Neural cell (in vitro differentiated cells): ENCODE data around the gene SREBF1. TPM values are rescaled to one million over a fixed set of nuclear protein-coding genes. Genes with fewer than 3 reads are reported as not detected.

Source experiments
- H2AFZ ChIP-seq: fragments of 200-600, 300-800 bp; sonication (generic), shearing (Covaris generic); 2 replicates; pipeline ENCODE4 v1.6.0; 2014; ENCODE audit warnings: low read depth, mild to moderate bottlenecking, antibody characterized with exemption, low read length, moderate library complexity
- H3F3A ChIP-seq: fragments of 200-600 bp; shearing (Covaris generic); 2 replicates; pipeline ENCODE4 v1.6.1; 2016; ENCODE audit warnings: mild to moderate bottlenecking, moderate library complexity, mixed read lengths, antibody characterized with exemption, low read length; ENCODE audit not compliant: insufficient read depth, poor library complexity, severe bottlenecking
- H3K27ac ChIP-seq: fragments of 200-600, 300-800 bp; sonication (generic), shearing (Covaris generic); 2 replicates; pipeline ENCODE4 v1.5.1; 2014; ENCODE audit warnings: mild to moderate bottlenecking, low read length, moderate library complexity
- H3K27me3 ChIP-seq: fragments of 300-800, 200-600 bp; sonication (generic), shearing (Covaris generic); 2 replicates; pipeline ENCODE4 v1.6.0; 2014; ENCODE audit warnings: mild to moderate bottlenecking, low read depth, low read length, moderate library complexity; ENCODE audit not compliant: insufficient read depth
- H3K36me3 ChIP-seq: fragments of 300-800, 200-600 bp; sonication (generic), shearing (Covaris generic); 2 replicates; pipeline ENCODE4 v1.5.1; 2014; ENCODE audit warnings: mild to moderate bottlenecking, antibody characterized with exemption, low read length, moderate library complexity; ENCODE audit not compliant: insufficient read depth
- H3K4me2 ChIP-seq: fragments of 300-800, 200-600 bp; sonication (generic), shearing (Covaris generic); 2 replicates; pipeline ENCODE4 v1.6.0; 2014; ENCODE audit warnings: mild to moderate bottlenecking, low read length
- H3K4me3 ChIP-seq: fragments of 300-800, 200-600 bp; sonication (generic), shearing (Covaris generic); 2 replicates; pipeline ENCODE4 v1.5.1; 2014; ENCODE audit warnings: mild to moderate bottlenecking, low read length, moderate library complexity
- H3K79me2 ChIP-seq: fragments of 200-600 bp; shearing (Covaris generic); replicated peaks from 2 replicates; pipeline ENCODE4 v1.6.0; 2014; ENCODE audit warnings: mild to moderate bottlenecking, low read length, moderate library complexity; ENCODE audit not compliant: insufficient read depth
- H3K9ac ChIP-seq: fragments of 300-800, 200-600 bp; sonication (generic), shearing (Covaris generic); 2 replicates; pipeline ENCODE4 v1.6.1; 2016; ENCODE audit warnings: mild to moderate bottlenecking, low read length, mixed read lengths
- H3K9me2 ChIP-seq: fragments of 200-600 bp; shearing (Covaris generic); 2 replicates; pipeline ENCODE4 v1.6.1; 2016; ENCODE audit warnings: mild to moderate bottlenecking, low read length, mixed read lengths; ENCODE audit not compliant: insufficient read depth
- H3K9me3 ChIP-seq: fragments of 200-600, 300-800 bp; sonication (generic), shearing (Covaris generic); 2 replicates; pipeline ENCODE4 v1.6.1; 2016; ENCODE audit warnings: mild to moderate bottlenecking, mixed run types, low read length, moderate library complexity, mixed read lengths
- H4K20me1 ChIP-seq: fragments of 200-600 bp; shearing (Covaris generic); 2 replicates; pipeline ENCODE4 v1.6.1; 2016; ENCODE audit warnings: mild to moderate bottlenecking, mixed run types; ENCODE audit not compliant: insufficient read depth
- CTCF ChIP-seq: fragments of 450-650 bp; IDR thresholded peaks from 2 replicates; pipeline ENCODE4 v1.5.1; 2014; ENCODE audit warnings: antibody characterized with exemption, mild to moderate bottlenecking, moderate library complexity; ENCODE audit not compliant: poor library complexity, severe bottlenecking
- EP300 ChIP-seq: fragments of 450-650 bp; conservative IDR thresholded peaks from 2 replicates; pipeline ENCODE4 v1.6.1; 2014; ENCODE audit warnings: antibody characterized with exemption, mild to moderate bottlenecking, moderate library complexity; ENCODE audit not compliant: poor library complexity, severe bottlenecking
- EZH2 ChIP-seq: fragments of 200-600, 300-800 bp; shearing (Covaris generic), sonication (generic); IDR thresholded peaks from 2 replicates; pipeline ENCODE4 v1.6.1; 2014; ENCODE audit warnings: antibody characterized with exemption, low read length, borderline replicate concordance, mild to moderate bottlenecking; ENCODE audit not compliant: insufficient read depth, poor library complexity, severe bottlenecking
- MXI1 ChIP-seq: fragments of 450-650 bp; conservative IDR thresholded peaks from 2 replicates; pipeline ENCODE4 v1.6.1; 2014; ENCODE audit warnings: antibody characterized with exemption, mild to moderate bottlenecking; ENCODE audit not compliant: poor library complexity, severe bottlenecking
- POLR2AphosphoS5 ChIP-seq: IDR thresholded peaks from 2 replicates; pipeline ENCODE4 v1.6.1; 2012
- RAD21 ChIP-seq: fragments of 450-650 bp; conservative IDR thresholded peaks from 2 replicates; pipeline ENCODE4 v1.6.1; 2014; ENCODE audit warnings: antibody characterized with exemption, mild to moderate bottlenecking, moderate library complexity
- SMC3 ChIP-seq: fragments of 450-650 bp; conservative IDR thresholded peaks from 2 replicates; pipeline ENCODE4 v1.6.1; 2014; ENCODE audit warnings: antibody characterized with exemption, mild to moderate bottlenecking, moderate library complexity; ENCODE audit not compliant: poor library complexity
- TAF1 ChIP-seq: IDR thresholded peaks from 2 replicates; pipeline ENCODE4 v1.6.1; 2012; ENCODE audit warnings: low read depth
- polyA plus RNA-seq: library from polyadenylated mRNA; depleted of rRNA; stranded (reverse); fragments of >200 nt; gene quantifications from 2 replicates; pipeline ENCODE4 v1.2.3, GENCODE V29; 2014
- TF ChIP-seq, protein P1 (sequence below): IDR thresholded peaks from 2 replicates; pipeline ENCODE4 v1.6.1; 2012; ENCODE audit warnings: borderline replicate concordance

Gene SREBF1
- polyA plus RNA-seq, 1 donor from 2014 or later = 22.5 TPM

- H2AFZ ChIP-seq = no peak overlapping the region
- no peak overlapping the region for H3K27ac ChIP-seq
- H3K9me3 ChIP-seq = no peaks in the 10 kb centered on the region
- no peak overlapping the region for H3K4me3 ChIP-seq
- H3K9ac ChIP-seq = no peak overlapping the region
- TF ChIP-seq MXI1 = no peak
- no peak for TF ChIP-seq TAF1
- TF ChIP-seq CTCF = no peak
- TF ChIP-seq POLR2AphosphoS5 = no peak
- no peak for TF ChIP-seq EZH2
- TF ChIP-seq SMC3 = no peak
- TF ChIP-seq RAD21 = no peak
- no peak for TF ChIP-seq EP300
- H3K36me3 ChIP-seq = no peaks in the 10 kb centered on the region
- no peaks in the 10 kb centered on the region for H3F3A ChIP-seq
- peaks cover 10% of the 10 kb centered on the region for H3K79me2 ChIP-seq
- H3K27me3 ChIP-seq = no peaks in the 10 kb centered on the region
- no peak overlapping the region for H3K4me2 ChIP-seq
- H3K9me2 ChIP-seq = no peaks in the 10 kb centered on the region
- no peaks in the 10 kb centered on the region for H4K20me1 ChIP-seq
Measured at GRCh38 chr17:17827826-17828621, 8.8 kb downstream of the SREBF1 start.

- H3K79me2 ChIP-seq = peaks cover 15% of the 10 kb centered on the region
- no peak for TF ChIP-seq EP300
- TF ChIP-seq CTCF = no peak
- TF ChIP-seq EZH2 = no peak
- no peak for TF ChIP-seq SMC3
- no peak for TF ChIP-seq RAD21
- no peak for TF ChIP-seq MXI1
- TF ChIP-seq POLR2AphosphoS5 = no peak
- TF ChIP-seq TAF1 = no peak
- TF ChIP-seq, protein P1, sequence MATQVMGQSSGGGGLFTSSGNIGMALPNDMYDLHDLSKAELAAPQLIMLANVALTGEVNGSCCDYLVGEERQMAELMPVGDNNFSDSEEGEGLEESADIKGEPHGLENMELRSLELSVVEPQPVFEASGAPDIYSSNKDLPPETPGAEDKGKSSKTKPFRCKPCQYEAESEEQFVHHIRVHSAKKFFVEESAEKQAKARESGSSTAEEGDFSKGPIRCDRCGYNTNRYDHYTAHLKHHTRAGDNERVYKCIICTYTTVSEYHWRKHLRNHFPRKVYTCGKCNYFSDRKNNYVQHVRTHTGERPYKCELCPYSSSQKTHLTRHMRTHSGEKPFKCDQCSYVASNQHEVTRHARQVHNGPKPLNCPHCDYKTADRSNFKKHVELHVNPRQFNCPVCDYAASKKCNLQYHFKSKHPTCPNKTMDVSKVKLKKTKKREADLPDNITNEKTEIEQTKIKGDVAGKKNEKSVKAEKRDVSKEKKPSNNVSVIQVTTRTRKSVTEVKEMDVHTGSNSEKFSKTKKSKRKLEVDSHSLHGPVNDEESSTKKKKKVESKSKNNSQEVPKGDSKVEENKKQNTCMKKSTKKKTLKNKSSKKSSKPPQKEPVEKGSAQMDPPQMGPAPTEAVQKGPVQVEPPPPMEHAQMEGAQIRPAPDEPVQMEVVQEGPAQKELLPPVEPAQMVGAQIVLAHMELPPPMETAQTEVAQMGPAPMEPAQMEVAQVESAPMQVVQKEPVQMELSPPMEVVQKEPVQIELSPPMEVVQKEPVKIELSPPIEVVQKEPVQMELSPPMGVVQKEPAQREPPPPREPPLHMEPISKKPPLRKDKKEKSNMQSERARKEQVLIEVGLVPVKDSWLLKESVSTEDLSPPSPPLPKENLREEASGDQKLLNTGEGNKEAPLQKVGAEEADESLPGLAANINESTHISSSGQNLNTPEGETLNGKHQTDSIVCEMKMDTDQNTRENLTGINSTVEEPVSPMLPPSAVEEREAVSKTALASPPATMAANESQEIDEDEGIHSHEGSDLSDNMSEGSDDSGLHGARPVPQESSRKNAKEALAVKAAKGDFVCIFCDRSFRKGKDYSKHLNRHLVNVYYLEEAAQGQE = no peak
- no peak overlapping the region for H3K27ac ChIP-seq
Measured at GRCh38 chr17:17826942-17827785, 9.6 kb downstream of the SREBF1 start.

More at GRCh38 chr17:17826942-17827785, 9.6 kb downstream of the SREBF1 start:
- Histone ChIP-seq H3K9me3 (no peaks in the 10 kb centered on the region), H3K9ac (no peak overlapping the region), H3K4me3 (no peak overlapping the region), H3K27me3 (no peaks in the 10 kb centered on the region), H3K9me2 (no peaks in the 10 kb centered on the region), H4K20me1 (no peaks in the 10 kb centered on the region), H2AFZ (no peak overlapping the region), H3F3A (no peaks in the 10 kb centered on the region), H3K36me3 (no peaks in the 10 kb centered on the region), H3K4me2 (no peak overlapping the region)
